Measurements from ENCODE around the gene NEIL3. TPM values are rescaled to one million over a fixed set of nuclear protein-coding genes. Genes with fewer than 3 reads are reported as not detected.

Gene NEIL3
- total and polyA plus RNA-seq, 7 donors: 0.27 to 1.9 (median 0.69) TPM; not detected in 4

DNA sequence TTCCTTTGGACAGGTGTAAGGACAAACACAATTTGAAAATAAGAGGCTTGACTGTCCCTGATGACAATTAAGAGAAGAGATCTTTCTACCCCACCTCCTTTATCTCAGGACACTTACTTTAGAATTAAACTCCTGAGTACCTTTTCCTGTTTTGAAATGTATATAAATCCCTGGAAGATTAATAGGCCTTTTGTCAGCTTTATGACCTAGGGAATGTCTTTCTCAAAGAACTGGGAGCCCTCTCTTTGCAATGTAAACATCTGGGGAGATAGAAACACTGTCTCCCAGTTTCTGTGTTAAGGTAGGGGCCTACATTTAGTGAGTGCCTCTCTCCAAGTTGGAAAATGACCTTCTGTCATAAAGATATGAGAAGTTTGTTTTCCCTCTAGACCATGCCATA, 100.9 kb downstream of the NEIL3 start:
- no peaks in the 10 kb centered on the region for H3K27me3 ChIP-seq
- no peaks in the 10 kb centered on the region for H3K4me1 ChIP-seq
- H3K4me3 ChIP-seq: no peak overlapping the region
- intact Hi-C loops (cut with DNase I): no loop called here
- TF ChIP-seq POLR2AphosphoS5 (IDR thresholded peaks at IDR 0.05) (no peak), EP300 (IDR thresholded peaks at IDR 0.05) (no peak), POLR2A (IDR thresholded peaks at IDR 0.05) (no peak)
- TF ChIP-seq, protein P1, sequence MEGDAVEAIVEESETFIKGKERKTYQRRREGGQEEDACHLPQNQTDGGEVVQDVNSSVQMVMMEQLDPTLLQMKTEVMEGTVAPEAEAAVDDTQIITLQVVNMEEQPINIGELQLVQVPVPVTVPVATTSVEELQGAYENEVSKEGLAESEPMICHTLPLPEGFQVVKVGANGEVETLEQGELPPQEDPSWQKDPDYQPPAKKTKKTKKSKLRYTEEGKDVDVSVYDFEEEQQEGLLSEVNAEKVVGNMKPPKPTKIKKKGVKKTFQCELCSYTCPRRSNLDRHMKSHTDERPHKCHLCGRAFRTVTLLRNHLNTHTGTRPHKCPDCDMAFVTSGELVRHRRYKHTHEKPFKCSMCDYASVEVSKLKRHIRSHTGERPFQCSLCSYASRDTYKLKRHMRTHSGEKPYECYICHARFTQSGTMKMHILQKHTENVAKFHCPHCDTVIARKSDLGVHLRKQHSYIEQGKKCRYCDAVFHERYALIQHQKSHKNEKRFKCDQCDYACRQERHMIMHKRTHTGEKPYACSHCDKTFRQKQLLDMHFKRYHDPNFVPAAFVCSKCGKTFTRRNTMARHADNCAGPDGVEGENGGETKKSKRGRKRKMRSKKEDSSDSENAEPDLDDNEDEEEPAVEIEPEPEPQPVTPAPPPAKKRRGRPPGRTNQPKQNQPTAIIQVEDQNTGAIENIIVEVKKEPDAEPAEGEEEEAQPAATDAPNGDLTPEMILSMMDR (IDR thresholded peaks at IDR 0.05): no peak
- H3K27ac ChIP-seq: no peak overlapping the region
- no peaks in the 10 kb centered on the region for H3K36me3 ChIP-seq
- DNase-seq: no peak
- H3K9me3 ChIP-seq: no peaks in the 10 kb centered on the region

DNA sequence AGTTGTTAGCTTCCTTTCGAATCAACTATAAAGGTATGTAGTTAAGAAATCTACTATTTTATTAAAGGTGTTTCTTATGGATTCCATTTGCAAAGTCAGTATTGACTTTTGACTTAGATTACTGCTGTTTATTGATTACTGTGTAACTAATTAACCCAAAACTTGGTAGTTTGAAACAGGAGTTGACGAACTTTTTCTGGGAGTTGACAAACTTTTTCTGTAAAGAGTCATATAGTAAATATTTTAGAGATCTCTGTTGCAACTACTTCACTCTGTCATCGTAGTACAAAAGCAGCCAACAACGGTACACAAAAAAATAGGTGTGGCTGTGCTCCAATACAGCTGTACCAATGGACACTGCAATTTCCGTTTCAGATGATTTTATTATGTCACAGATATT, 102.3 kb downstream of the NEIL3 start:
- TF ChIP-seq, protein P1 (IDR thresholded peaks at IDR 0.05): no peak
- TF ChIP-seq POLR2A (IDR thresholded peaks at IDR 0.05) (no peak), EP300 (IDR thresholded peaks at IDR 0.05) (no peak), POLR2AphosphoS5 (IDR thresholded peaks at IDR 0.05) (no peak)
- Histone ChIP-seq H3K27me3 (no peaks in the 10 kb centered on the region), H3K4me1 (no peaks in the 10 kb centered on the region), H3K9me3 (no peaks in the 10 kb centered on the region), H3K36me3 (no peaks in the 10 kb centered on the region), H3K4me3 (no peak overlapping the region), H3K27ac (no peak overlapping the region)
- WGBS, 2 donors: 64 to 76% methylated on average over 5 of the region's 5 CpGs
- intact Hi-C loops (cut with DNase I): no loop called here
- no peak for DNase-seq

Other genes with a start within 250 kb of the NEIL3 start
- 10 to 100 TPM; 11.5 to 24.9 (median 14.5) TPM for gene AGA, start 132.6 kb downstream of the NEIL3 start, total RNA-seq
- 10 to 100 TPM in 1 of 3 donors, 1 to 10 TPM in 2; 7.2 to 15.6 (median 8.2) TPM for gene AGA, start 132.6 kb downstream of the NEIL3 start, polyA plus RNA-seq

Data from sigmoid colon (tissue), 7 donors.